ENCODE data around the gene PLCG2. TPM values are rescaled to one million over a fixed set of nuclear protein-coding genes. Genes with fewer than 3 reads are reported as not detected.
A peak's percentile ranks its signal among the peaks of the same experiment; 100 is the strongest.

The PLCG2 gene
- polyA plus RNA-seq, 3 donors = 19.5 to 47.4 (median 35.5) TPM

GRCh38 chr16:81995651-81996050 lies 216.6 kb downstream of the PLCG2 start:
- Histone ChIP-seq H3K79me2 (ENCODE audit: insufficient read depth, low read length) (no peaks in the 10 kb centered on the region), H3K27ac (ENCODE audit: low read depth in 1 of 2, low read length in 2 of 2) (no peak overlapping the region), H3K4me2 (replicated peaks; ENCODE audit: extremely low read depth, low read length, poor library complexity, severe bottlenecking) (no peak overlapping the region), H2AFZ (ENCODE audit: insufficient read depth, low read depth, low read length, poor library complexity, severe bottlenecking) (no peak overlapping the region), H3K27me3 (ENCODE audit: control insufficient read depth in 2 of 2, insufficient read depth in 2 of 2, low read length in 2 of 2) (no peaks in the 10 kb centered on the region), H3K9ac (ENCODE audit: insufficient read depth, low read length, poor library complexity, severe bottlenecking) (no peak overlapping the region), H3K9me3 (replicated peaks in 1 of 2; ENCODE audit: control insufficient read depth in 1 of 2, insufficient read depth in 1 of 2, low read length in 2 of 2) (no peaks in the 10 kb centered on the region), H3K4me1 (ENCODE audit: control insufficient read depth in 1 of 2, insufficient read depth in 2 of 2, low read length in 2 of 2) (no peaks in the 10 kb centered on the region), H4K20me1 (ENCODE audit: insufficient read depth, low read length) (no peaks in the 10 kb centered on the region), H3K4me3 (replicated peaks in 1 of 3; ENCODE audit: low read depth in 2 of 3, low read length in 3 of 3) (no peak overlapping the region), H3K36me3 (replicated peaks in 1 of 2; ENCODE audit: control insufficient read depth in 1 of 2, insufficient read depth in 2 of 2, low read length in 2 of 2) (no peaks in the 10 kb centered on the region)
- Mint-ChIP-seq H3K4me1 (no peaks in the 10 kb centered on the region), H3K9me3 (peaks cover 0 to 2% (median 0%) of the 10 kb centered on the region in 7 donors), H3K36me3 (no peaks in the 10 kb centered on the region), H3K4me3 (no peak overlapping the region), H3K27ac (no peak overlapping the region), H3K27me3 (ENCODE audit: low read depth in 3 of 3) (peaks cover 0 to 2% (median 0%) of the 10 kb centered on the region in 3 donors)
- no peak for DNase-seq
- intact Hi-C loops (cut with micrococcal nuclease) = no loop called here
- 100% methylated on average over 2 of the region's 3 CpGs for WGBS (ENCODE audit: insufficient coverage)
- TF ChIP-seq CTCF (IDR thresholded peaks at IDR 0.05) = no peak

- intact Hi-C loops (cut with micrococcal nuclease) = no loop called here
- no peaks in the 10 kb centered on the region for H3K36me3 Mint-ChIP-seq
- no peak overlapping the region for H2AFZ ChIP-seq (ENCODE audit: insufficient read depth, low read depth, low read length, poor library complexity, severe bottlenecking)
- no peak for DNase-seq
- H3K4me3 Mint-ChIP-seq = no peak overlapping the region
- H3K79me2 ChIP-seq (ENCODE audit: insufficient read depth, low read length) = no peaks in the 10 kb centered on the region
- H3K9ac ChIP-seq (ENCODE audit: insufficient read depth, low read length, poor library complexity, severe bottlenecking) = no peak overlapping the region
- no peaks in the 10 kb centered on the region for H3K4me1 Mint-ChIP-seq
- peak; percentile 20 for TF ChIP-seq CTCF (IDR thresholded peaks at IDR 0.05)
- no peaks in the 10 kb centered on the region for H3K27me3 ChIP-seq (ENCODE audit: control insufficient read depth in 2 of 2, insufficient read depth in 2 of 2, low read length in 2 of 2)
- peaks cover 0 to 2% (median 0%) of the 10 kb centered on the region in 3 donors for H3K27me3 Mint-ChIP-seq (ENCODE audit: low read depth in 3 of 3)
- no peaks in the 10 kb centered on the region for H3K4me1 ChIP-seq (ENCODE audit: control insufficient read depth in 1 of 2, insufficient read depth in 2 of 2, low read length in 2 of 2)
- H3K9me3 ChIP-seq (replicated peaks in 1 of 2; ENCODE audit: control insufficient read depth in 1 of 2, insufficient read depth in 1 of 2, low read length in 2 of 2) = no peaks in the 10 kb centered on the region
- H4K20me1 ChIP-seq (ENCODE audit: insufficient read depth, low read length) = no peaks in the 10 kb centered on the region
- H3K9me3 Mint-ChIP-seq = peaks cover 0 to 5% (median 0%) of the 10 kb centered on the region in 7 donors
- 76% methylated on average over 3 of the region's 11 CpGs for WGBS (ENCODE audit: insufficient coverage)
- H3K36me3 ChIP-seq (replicated peaks in 1 of 2; ENCODE audit: control insufficient read depth in 1 of 2, insufficient read depth in 2 of 2, low read length in 2 of 2) = no peaks in the 10 kb centered on the region
- no peak overlapping the region for H3K4me2 ChIP-seq (replicated peaks; ENCODE audit: extremely low read depth, low read length, poor library complexity, severe bottlenecking)
- H3K27ac ChIP-seq (ENCODE audit: low read depth in 1 of 2, low read length in 2 of 2) = no peak overlapping the region
- no peak overlapping the region for H3K27ac Mint-ChIP-seq
- H3K4me3 ChIP-seq (replicated peaks in 1 of 3; ENCODE audit: low read depth in 2 of 3, low read length in 3 of 3) = no peak overlapping the region
These were observed 217.8 kb downstream of the PLCG2 start for GRCh38 chr16:81996664-81997509.

Data from CD14-positive monocyte (primary cell).